Activated T-cell treated with anti-CD3 and anti-CD28 coated beads for 1 hour (primary cell): ENCODE data around the gene DRGX.

Source experiments
- DNase-seq: peaks from one replicate; pipeline ENCODE4 v3.0.0-alpha.2; 2020; ENCODE audit warnings: low read depth

The DRGX gene

GRCh38 chr10:49334964-49335363 is 60.9 kb downstream of the DRGX start:
- DNase-seq, result no peak

GRCh38 chr10:49333192-49333591 is 62.7 kb downstream of the DRGX start:
- DNase-seq, result no peak

- DNase-seq, result no peak
These were observed 63.1 kb downstream of the DRGX start for GRCh38 chr10:49332768-49333167.

GRCh38 chr10:49332333-49332732 is 63.6 kb downstream of the DRGX start:
- no peak for DNase-seq

- DNase-seq, result no peak
These were observed 64.5 kb downstream of the DRGX start for GRCh38 chr10:49331431-49331830.

- no peak for DNase-seq
These were observed 65.7 kb downstream of the DRGX start for GRCh38 chr10:49330127-49330665.

GRCh38 chr10:49329146-49329505 is 66.8 kb downstream of the DRGX start:
- no peak for DNase-seq

- no peak for DNase-seq
These were observed 67.3 kb downstream of the DRGX start for GRCh38 chr10:49328401-49329145.

GRCh38 chr10:49327036-49327813 is 68.7 kb downstream of the DRGX start:
- no peak for DNase-seq

GRCh38 chr10:49325916-49326783 is 69.7 kb downstream of the DRGX start:
- DNase-seq, result no peak

- no peak for DNase-seq
These were observed 70.6 kb downstream of the DRGX start for GRCh38 chr10:49325131-49325915.

GRCh38 chr10:49324711-49325110 is 71.2 kb downstream of the DRGX start:
- no peak for DNase-seq

- DNase-seq, result no peak
These were observed 72.0 kb downstream of the DRGX start for GRCh38 chr10:49323896-49324270.

- DNase-seq, result no peak
These were observed 72.6 kb downstream of the DRGX start for GRCh38 chr10:49323171-49323895.

GRCh38 chr10:49322371-49323170 is 73.3 kb downstream of the DRGX start:
- DNase-seq, result no peak

- no peak for DNase-seq
These were observed 74.9 kb downstream of the DRGX start for GRCh38 chr10:49321021-49321420.

GRCh38 chr10:49320191-49320590 is 75.7 kb downstream of the DRGX start:
- no peak for DNase-seq

GRCh38 chr10:49319206-49319605 is 76.7 kb downstream of the DRGX start:
- DNase-seq, result no peak

- no peak for DNase-seq
These were observed 77.1 kb downstream of the DRGX start for GRCh38 chr10:49318755-49319154.

- no peak for DNase-seq
These were observed 77.9 kb downstream of the DRGX start for GRCh38 chr10:49318028-49318427.
